ENCODE data around the gene LXN. TPM values are rescaled to one million over a fixed set of nuclear protein-coding genes. Genes with fewer than 3 reads are reported as not detected.

LXN gene
- total and polyA plus RNA-seq, 2 of the 8 experiments (the other 6 are each of a cell fraction or from before 2014, with no cell fraction given), result 3.2 to 4.7 TPM

DNA sequence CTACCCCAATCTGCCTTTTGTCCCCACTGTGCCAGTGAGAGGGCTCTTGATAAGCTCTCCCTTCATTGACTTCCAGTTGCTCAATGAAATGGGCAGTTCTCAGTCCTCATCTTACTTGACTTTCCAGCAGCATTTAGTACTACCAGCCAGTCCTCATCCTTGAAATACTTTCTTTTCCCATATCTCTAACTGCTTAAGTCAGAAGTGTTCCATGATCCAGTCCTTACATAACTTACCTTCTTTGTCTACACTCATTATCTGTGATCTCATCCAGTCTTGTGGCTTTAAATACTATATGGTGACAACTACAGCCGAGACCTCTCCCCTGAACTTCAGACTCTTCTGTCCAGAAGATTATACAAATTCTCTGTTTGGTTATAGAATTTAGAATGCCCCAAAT is 31.1 kb upstream of the LXN start (continued):
- TF ChIP-seq KDM5A (IDR thresholded peaks at IDR 0.05; ENCODE audit: low read length) (no peak), CREB1 (IDR thresholded peaks at IDR 0.05) (no peak), ZNF274 (IDR thresholded peaks at IDR 0.05; ENCODE audit: borderline replicate concordance, extremely low read depth, low read length) (no peak), BACH1 (IDR thresholded peaks at IDR 0.05; ENCODE audit: low read length) (no peak), POU5F1 (IDR thresholded peaks at IDR 0.05; ENCODE audit: low read depth, low read length) (no peak), ASH2L (IDR thresholded peaks at IDR 0.05; ENCODE audit: low read length) (no peak)
- TF ChIP-seq, protein P1, sequence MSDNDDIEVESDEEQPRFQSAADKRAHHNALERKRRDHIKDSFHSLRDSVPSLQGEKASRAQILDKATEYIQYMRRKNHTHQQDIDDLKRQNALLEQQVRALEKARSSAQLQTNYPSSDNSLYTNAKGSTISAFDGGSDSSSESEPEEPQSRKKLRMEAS (IDR thresholded peaks at IDR 0.05), result no peak

Measured in H1 (cell line).